HG03108 (cell line): ENCODE measurements around the gene NCF4.

Experiments
- ATAC-seq: cut with Tn5 transposase; IDR thresholded peaks from one replicate; pipeline ENCODE4 v1.9.1; 2021; ENCODE audit warnings: moderate library complexity; ENCODE audit not compliant: unreplicated experiment

NCF4 gene

DNA sequence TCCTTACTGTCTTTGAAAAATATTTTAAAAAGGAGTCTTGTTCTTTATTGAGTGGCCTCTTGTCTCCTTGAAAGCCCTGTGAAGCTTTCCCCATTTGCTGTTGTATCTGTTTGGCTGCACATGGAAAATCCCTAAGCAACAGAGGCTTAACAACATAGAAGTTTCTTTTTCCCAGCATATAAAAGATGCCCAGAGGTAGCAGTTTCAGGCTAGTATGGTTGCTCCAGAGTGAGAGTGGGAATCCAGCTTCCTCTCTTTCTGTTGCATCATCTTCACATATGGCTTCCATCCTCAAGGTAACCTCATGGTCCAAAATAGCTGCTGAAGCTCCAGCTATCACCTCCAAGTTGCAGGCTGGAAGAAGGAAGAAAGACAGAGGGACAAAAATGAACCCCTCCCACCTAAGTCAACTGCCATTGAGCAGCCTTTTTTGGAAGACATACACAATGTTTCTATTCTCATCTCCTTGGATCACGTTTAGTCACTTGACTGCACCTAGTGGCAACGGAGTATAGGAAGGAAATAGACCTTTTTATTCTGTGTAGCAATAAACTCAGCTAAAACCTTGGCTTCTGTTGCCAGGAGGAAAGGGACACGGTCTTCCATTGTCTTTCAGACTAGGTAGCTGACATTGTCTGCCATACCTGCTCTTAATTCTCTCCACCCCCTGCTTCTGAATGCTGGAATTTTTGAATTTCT, 57.9 kb downstream of the NCF4 start:
- ATAC-seq, result no peak

DNA sequence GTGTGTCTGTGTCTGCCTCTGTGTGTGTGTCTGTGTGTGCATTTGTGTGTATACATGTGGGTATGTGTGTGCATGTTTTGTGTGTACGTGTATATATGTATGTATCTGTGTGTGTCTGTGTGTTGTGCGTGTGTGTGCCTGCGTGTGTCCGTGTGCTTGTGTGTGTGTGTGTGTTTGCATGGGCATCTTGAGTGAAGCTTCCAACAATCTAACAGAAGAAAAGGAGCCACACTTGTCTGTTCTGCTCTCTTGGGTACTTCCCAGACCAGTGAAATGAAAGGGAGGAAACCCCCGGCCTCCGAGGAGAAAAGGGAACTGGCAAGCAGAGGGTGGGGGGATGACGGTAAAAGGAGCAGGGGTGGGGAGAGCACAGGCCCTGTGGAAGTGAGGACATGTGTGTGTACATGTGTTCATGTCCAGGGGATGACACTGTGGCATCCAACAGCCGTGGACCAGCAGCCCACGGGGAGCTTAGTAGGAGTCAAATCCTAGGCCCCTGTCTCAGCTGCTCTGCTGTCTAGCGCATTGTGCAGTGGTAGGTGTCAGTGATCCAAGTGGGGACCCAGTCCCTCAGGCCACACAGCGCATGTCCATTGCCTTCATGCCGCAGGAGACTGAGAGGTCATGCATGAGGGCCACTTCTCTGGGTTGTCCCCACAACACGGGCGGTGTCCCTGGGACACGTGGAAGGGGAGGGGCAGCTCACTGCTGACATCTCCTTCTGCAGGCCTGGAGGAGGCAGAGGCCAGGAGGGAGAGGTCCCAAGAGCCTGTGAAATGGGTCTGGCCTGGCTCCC, 60.7 kb downstream of the NCF4 start:
- no peak for ATAC-seq

DNA sequence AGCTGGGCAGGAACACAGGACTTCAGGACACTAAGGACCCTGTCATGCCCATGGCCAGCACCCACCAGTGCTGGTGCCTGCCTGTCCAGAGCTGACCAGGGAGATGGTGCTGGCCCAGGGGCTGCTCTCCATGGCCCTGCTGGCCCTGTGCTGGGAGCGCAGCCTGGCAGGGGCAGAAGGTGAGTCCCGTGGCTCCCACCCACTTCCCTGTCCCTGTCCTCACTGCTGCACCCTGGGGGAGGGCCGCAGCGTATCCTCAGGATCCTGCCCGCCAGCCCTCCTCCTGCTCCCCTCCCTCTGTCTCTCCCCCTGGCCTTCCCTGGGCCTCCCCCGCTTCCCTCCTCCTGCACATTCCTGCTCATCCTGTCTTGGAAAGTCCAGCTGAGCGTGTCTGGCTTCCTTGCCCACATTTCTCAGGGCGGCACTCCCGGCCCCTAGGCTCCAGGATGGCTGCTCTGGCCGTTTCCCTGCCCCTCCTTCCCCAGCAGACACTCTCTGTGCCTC, 61.4 kb downstream of the NCF4 start:
- ATAC-seq, result no peak

DNA sequence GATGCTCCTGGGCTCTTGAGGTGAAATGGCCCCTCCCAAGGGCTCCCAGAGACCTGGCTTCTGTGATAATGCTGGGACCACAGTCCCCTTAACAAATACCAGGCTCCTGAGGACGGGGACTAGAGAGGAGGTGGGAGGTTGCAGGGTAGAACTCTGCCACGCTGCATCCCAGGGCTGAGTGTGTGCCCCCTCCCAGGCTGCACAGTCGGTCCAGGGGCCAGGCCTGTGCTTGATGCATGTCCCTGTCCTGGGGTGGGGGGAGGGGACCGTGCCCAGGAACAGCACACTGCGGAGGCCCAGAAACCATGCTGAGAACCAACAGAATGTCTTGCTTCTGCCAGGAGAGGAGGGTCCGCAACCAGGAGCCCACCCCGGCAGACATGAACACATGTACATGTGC, 61.9 kb downstream of the NCF4 start:
- ATAC-seq, result no peak

DNA sequence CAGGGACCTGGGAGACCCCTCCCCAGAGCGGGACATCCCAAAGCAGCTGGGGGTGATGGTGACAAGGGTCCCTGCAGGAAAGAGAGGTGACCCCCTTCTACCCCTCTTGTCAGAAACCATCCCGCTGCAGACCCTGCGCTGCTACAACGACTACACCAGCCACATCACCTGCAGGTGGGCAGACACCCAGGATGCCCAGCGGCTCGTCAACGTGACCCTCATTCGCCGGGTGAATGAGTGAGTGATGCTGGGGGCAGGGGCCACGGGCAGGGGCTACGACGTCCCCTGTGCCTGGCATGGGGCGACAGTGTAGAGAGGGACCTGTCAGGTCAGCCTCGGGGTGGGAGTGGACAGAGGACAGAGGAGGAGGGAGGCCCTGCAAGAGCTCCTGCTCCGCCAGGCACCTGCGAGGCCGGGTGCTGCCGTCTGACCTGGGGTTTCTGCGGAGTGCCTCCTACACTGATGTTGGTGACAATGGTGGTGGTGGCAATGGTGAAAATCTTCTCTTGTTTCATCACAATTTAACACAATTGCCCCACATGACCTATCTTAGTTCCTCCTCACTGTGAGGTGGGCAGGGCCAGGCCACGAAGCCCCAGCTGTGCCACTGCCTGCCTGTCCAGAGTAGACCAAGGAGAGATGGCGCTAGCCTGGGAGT, 62.5 kb downstream of the NCF4 start:
- no peak for ATAC-seq

GRCh38 chr22:36924151-36924698, 63.4 kb downstream of the NCF4 start:
- no peak for ATAC-seq

DNA sequence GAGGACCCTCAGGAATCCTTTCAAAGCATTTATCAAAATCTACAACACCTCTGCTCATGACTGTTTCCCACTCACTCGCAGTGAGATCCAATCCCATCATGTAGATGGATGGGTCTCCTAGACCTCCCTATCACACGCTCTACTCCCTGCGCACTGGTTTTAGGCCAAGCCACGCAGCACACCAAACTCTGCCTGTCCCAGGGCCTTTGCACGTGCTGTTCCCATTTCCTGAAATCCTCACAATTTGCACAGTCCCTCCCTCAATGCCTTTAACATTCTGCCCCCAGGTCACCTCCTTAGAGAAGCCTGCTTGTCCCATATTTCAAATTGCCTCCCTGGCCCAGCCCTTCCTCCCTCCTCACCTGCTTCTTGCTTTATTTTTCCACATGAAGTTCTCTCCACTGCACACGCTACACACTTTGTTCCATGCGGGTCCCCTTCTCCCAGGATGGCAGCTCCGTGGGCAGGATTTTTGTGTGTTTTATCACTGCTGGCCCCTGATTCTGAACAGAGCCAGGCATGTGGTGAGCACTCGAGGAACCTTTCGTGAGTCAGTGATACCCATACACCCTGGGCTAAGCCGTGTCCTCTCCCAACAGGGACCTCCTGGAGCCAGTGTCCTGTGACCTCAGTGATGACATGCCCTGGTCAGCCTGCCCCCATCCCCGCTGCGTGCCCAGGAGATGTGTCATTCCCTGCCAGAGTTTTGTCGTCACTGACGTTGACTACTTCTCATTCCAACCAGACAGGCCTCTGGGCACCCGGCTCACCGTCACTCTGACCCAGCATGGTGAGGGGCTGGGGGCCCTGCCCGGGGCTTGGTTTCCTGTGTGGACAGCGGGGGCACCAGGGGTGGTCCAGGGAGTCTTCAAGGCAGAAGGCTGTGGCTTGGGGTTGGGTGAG, 64.8 kb downstream of the NCF4 start:
- ATAC-seq, result no peak

DNA sequence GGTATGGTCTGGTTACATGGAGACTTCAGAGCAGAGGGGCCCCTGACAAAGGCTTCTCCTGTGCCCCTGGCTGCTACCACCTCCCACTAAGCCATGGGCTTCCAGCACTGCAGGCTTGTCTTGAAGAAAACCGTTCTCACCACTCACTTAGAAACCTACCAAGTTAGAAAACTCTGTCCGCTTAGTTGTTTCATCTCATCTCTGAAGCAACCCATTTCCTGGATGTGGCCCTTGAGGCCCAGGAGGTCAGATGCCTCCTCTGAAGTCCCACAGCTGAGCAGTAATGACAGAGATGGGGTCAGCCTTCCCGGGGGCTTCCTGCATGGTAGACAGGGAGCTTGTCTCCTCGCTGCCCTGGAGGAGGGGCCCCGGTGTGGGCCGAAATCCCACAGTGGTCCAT, 65.5 kb downstream of the NCF4 start:
- no peak for ATAC-seq

GRCh38 chr22:36926721-36927435, 66.1 kb downstream of the NCF4 start:
- ATAC-seq, result no peak
